Inflammatory macrophage treated with lipopolysaccharide for 4 hours (primary cell): ENCODE results near the gene FAM163A.
A peak's percentile ranks its signal among the peaks of the same experiment; 100 is the strongest.
"Not testable (repeated sequence)": the region's sequence is repeated elsewhere in the genome, so short reads cannot be mapped to it uniquely, and the experiment has no call there.

Experiments
- DNase-seq: peaks from one replicate; pipeline ENCODE4 v3.0.0-alpha.2; 2020

The FAM163A gene

DNA sequence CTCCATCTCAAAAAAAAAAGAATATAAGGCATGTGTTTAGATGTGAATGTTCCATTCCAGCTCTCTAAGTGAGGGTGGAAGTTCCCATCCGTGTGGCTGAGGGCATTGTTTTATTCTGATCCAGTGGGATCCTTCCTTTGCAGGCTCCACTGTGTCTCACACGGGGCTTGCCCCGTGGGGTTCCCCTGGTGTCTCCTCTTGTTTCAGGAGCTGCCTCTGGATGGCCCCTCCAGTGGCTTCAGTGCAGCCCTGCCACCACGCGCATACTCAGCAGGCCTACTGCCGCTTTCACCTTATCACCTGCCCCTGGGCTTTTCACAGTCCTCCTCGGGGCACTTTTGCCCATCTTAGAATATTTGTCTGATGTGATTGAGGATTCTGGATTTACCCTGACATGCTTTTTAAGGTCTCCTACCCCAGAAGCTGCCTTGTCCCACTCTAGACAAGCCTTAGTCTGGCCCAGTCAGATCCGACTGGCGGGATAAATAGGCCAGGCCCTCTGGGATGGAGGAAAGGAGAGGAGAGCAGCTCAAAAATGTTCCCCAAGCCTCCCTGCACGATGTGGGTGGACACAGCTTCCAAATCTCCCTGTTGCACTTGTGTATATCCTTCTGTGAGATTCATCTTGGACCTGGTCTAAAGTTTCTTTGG is 55.2 kb downstream of the FAM163A start:
- DNase-seq = no peak

DNA sequence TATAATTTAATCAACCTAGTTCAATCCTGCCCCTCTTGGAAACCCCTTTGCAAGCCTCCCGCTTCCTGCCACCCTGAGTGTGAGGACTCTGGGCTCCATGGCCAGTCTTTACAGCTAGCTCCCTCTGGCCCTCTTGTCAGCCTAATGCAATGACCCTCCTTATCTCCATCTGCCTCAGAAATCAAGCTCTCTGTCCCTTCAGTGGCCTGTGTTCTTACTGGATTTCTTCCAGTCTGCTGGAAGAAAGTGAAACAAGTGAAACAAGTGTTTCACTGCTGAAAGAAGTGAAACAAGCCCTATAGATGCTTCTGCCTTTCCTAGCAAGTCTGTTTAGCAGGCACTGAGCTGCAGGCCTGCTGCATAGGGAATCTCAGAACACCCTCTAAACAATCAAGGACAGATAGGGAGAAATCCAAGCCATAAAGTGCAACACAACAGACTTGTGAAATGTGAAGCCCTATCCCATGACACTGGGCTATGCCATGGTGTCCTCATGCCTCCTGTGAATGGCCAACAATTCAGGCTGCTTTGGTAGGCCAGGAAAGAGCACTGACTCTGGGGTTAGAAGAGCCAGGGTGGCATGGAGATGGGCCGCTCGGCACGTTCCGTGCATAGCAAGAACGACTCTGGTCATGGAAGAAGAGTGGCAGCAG is 55.9 kb downstream of the FAM163A start:
- DNase-seq = no peak

DNA sequence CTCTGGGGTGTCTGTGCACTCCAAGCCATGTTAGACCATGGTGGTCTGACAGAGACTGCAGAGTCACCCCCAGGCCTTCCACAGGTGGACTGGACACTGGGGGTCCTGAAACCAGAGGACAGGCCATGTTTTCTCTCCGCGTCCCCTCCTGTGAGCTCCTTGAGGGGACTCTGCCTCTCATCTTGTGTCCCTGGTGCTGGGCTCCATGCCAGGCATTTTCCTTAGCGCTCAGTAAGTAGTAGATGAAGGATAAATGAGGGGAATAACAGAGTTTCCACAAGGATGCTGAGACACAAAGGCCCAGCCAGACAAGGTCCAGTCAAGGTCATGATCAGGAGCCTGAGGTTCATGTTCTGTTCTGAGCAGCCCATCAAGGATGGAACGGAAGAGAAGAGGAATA is 57.4 kb downstream of the FAM163A start:
- no peak for DNase-seq

DNA sequence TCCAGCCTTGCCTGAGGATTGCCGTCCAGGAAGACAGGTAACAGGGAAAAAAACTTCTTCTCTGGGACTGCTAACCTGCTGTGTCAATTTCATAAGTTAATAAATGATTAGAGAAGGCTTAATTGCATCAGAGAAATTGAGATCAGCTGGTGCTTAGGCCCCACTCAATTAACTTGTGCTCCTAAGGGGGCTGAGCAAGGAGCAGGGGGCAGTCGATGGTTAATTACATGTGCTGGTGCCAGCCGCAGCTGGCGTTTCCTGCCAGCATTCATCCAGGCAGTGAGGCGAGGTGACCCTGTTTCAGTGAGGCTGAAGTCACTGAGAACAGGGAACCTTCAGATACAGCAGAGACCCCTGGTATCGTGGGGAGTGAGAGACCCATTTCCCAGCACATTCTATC is 60.0 kb downstream of the FAM163A start:
- no peak for DNase-seq

DNA sequence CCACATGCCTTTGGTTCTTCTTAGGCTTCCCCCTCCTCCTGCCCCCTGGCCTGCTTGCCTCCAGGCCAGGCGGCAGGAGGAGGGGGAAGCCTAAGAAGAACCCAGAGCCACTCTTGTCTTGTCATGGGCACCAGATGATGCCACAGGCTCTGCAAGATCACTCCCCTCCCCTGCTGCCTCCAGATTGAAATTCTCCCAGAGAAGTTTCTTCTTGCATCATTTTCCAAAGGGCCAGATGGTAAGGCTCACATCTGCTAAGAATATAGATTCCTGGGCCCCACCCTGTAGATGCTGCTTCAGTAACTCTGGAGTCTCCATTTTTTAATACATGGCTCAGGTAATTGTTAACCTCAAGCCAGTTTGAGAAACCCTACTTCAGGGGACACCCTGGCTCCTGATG is 60.8 kb downstream of the FAM163A start:
- no peak for DNase-seq

DNA sequence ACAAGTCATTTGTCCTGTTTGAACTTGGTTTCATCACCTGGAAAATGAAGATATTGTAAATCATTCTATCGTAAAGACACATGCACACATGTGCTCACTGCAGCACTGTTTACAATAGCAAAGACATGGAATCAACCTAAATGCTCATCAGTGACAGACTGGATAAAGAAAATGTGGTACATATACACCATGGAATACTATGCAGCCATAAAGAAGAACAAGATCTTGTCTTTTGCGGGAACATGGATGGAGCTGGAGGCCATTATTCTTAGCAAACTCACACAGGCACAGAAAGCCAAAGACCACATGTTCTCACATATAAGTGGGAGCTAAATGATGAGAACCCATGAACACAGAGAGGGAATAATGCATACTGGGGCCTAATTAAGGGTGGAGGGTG is 61.3 kb downstream of the FAM163A start:
- not testable (repeated sequence) for DNase-seq

DNA sequence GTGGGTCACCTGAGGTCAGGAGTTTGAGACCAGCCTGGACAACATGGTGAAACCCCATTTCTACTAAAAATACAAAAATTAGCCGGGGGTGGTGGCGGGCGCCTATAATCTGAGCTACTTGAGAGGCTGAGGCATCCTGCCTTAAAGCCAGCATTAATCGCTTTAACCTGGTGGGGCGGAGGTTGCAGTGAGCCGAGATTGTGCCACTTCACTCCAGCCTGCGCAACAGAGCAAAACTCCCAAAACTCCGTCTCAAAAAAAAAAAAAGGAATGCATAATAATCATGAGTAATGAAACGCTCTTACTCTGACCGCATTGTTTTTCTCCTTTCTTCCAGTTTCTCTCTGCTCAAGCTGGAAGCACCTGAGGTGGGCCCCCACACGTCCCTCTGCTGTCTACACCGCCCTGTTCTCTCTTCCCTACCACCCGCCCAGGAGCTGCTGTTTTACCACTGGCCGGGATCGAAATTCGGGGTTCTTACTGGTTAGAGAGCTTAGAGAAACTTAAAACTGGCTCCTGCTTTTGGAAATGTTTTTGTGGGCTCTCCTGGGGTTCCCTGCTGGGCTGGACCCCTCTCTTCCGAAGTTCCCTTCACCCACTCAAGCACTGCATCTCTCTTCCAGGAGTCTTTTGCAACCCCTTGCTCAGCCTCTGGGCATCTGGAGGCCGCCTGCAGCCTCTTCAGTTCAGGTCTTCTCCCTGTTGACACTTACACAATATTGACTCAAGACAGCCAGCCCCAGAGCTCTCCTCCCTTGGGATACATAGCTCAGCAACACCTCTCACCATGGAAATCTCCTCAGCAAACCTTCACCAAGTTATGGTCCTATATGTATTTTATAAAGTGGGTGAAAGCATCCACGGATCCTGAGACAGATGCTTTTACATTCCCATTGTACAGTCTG is 62.5 kb downstream of the FAM163A start:
- no peak for DNase-seq

DNA sequence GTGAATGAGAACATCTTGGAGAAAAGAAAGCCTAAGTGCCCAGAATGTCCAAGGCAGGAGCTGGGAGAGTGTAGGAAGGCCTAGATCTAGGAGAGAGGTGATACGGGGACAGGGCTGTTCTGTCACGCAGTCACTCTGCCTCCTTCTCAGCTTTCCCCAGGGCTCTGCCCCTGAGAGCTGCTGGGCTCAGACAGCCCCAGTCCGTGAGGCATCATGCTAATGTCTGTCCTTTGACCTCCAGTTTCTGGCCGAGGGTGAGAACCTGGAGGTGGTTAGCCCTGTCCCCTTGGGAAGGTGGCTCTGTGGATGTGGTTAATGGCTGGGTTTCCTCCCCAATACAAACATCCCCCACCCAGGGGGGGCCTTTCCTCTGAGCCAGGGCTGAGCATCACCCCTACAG is 63.2 kb downstream of the FAM163A start:
- DNase-seq = no peak

DNA sequence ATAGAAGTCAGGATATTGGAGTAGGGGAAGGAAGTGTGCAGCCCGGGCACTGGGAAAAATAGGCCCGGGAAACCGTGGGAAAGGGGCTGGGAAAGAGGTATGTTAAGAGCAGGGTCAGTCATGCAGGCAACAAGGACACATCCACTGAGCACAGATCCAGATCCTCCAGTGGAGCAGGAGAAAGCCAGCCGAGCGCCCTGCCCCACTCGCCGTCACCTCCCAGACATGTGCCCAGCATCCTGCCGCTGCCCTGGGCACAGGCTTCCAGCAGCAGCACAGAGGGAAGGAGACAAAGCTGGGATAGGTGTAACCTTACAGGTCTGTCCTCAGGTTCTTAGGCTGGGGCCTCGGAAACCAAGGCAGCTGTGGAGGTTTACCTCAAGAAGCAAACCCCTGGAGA is 64.2 kb downstream of the FAM163A start:
- no peak for DNase-seq

DNA sequence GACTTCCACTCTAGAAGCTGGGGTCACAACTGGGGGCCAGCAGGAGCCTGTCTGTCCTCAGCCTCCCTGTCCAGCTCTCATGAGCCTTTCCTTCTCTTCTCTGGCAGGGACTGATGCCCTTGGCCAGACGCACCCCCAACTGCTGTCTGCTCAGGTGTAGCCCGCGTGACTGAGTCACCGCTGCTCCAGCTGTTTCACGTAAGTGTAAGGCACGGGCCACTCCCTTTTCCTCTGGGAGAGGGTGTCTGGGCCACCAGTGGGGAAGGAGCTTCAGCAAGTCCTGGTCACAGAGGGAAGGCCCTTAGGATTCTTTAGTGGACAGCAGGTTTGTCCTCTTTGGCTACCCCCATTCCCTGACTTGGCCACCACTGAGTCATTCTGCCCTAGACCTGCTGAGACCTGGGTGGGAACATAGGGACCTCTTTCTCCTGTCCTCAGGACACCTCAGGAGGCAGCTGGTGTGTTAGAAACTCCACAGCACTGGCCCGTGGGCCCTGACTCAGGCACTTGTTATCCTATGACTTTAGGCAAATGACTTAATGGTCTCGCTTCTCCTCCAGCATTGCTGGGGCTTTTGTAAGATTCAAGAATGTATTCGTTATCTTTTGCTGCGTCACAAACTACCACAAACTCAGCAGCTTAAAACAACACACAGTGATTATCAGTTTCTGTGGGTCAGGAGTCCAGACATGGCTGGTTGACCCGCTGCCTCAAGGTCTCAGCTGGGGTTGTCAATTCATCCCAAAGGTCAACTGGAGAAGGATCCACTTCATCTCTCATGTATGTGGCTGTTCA is 64.8 kb downstream of the FAM163A start:
- DNase-seq = no peak

DNA sequence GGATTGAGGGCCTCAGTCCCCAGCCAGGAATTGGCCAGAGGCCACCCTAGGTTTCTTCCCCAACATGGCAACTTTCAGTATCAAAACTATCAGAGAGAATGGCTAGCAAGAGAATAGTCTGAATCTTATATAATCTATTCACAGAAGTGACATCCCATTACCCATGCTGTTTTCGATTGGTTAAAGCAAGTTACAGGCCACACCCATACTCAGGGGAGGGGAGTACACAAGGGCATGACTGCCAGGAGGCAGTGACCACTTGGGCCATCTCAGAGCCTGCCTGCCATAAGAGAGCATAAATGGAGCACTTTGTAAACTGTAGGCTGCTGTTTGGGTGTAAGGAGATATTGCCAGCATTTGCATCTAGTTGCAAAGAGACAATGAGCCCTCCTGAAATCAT is 65.4 kb downstream of the FAM163A start:
- no peak for DNase-seq

DNA sequence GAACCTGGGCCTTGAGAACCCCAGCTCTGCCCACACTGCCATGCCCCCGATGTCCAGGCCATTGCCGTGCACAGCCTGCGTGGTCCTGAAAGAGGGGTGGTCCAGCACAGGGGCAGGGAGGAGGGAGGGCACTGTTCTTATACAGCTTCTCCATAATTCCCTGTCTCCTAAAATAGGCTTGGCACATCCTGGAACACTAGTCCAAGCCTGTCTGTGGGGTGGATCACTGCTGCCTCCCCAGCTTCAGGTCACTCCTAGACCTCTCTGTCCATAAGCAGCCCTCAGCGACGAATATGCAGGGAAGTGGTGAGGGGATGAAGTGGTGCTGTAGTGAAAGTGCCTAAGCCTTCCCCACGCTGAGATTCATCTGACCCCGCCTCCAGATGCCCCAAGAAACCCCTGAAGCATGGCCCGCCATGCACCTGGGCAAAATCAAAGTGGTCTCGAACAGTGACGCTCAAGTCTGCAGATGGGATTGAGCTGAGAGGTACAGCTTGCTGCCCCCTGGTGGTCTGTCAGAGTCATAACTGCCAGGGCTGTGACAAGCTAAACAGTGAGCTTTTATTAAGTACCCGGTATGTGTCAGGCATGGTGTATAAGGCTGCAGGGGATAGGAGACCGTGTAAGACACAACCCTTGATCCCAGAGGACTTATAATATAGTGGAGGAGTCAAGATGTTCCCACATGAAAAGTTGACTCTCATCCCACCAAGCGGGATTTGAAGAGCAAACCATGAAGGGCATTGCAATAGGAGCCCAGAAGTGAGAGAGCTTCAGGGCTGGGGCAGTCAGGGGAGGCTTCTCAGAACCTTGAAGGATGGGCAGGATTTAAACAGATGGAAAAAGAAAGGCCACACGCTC is 66.6 kb downstream of the FAM163A start:
- DNase-seq = peak; percentile 62

DNA sequence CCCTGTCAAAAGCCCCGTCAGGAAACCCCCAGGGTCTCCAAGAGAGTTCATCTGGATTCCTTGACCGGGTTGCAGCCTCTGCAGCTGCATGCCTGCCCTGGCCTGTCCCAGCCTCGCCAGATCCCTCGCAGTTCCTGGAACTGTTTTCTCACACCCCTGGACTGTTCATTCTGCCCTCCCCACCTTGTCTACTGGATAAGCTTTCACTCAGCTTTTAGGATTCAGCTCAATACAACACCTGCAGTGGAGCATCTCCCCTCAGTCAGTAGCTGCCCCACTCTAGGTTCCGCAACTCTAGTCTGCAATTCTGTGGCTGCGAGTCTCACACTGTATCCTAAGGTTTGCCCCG is 67.2 kb downstream of the FAM163A start:
- no peak for DNase-seq

DNA sequence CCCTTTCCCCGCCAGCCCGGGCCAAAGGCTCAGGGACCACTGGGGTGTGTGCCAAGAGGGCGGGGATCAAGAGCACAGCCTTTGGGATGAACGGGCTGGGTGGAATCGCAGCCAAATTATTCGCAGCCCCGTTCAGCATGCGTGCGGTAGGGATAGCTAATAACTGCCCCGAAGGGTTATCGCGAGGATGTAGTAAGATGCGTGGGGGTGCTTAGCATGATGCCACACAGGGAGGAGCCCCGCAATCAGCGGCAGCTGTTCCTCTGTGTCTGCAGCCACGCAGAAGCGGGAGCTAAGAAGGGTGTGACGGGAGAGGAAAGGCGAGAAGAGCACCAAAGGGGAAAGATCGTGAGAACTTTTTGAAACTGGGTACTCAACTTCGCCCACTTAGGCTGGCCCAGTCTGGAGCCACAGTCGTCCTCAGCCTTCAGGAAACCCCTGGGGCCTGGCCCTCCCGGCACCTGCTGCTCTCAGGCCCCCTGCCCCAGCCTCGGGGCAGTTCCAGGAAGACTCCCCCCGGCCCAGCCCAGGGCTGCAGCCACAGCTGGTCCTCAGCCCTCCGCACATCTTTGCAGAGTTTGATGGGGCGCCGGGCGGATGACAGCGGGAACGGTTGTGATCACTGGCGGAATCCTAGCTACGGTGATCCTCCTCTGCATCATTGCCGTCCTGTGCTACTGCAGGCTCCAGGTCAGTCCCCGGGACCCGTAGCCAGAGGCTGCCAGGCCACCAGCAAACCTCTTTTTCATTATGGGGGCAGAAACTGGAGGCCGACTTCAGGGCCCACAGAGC is 69.6 kb downstream of the FAM163A start:
- DNase-seq = no peak

DNA sequence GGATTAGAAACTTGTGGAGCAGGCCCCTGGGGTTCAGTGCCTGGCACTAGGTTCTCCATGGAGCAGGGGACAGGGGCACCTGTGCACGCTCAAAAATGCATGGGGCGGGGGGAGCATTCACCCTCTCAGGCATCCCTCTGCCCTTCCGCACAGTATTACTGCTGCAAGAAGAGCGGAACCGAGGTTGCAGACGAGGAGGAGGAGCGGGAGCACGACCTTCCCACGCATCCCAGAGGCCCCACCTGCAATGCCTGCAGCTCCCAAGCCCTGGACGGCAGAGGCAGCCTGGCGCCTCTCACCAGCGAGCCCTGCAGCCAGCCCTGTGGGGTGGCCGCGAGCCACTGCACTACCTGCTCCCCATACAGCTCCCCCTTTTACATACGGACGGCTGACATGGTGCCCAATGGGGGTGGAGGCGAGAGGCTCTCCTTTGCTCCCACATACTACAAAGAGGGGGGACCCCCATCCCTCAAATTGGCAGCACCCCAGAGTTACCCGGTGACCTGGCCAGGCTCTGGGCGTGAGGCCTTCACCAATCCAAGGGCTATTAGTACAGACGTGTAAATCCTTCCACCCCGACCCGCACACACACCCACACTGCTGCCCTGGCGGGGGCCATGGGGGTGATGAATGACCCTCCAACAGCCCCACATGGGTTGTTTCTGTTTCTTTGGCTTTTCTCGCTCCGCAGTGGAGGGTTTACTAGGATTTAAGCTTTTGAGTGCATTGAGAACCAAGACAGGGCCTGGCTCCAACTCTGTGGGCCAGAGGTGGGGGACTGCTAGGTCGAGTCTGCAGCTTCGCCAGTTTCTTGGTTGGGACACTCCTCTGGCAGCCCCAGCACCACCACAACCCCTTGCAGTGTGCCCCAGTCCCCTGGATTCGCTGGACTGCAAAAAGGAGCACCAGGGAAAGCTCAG is 70.8 kb downstream of the FAM163A start:
- DNase-seq = no peak

DNA sequence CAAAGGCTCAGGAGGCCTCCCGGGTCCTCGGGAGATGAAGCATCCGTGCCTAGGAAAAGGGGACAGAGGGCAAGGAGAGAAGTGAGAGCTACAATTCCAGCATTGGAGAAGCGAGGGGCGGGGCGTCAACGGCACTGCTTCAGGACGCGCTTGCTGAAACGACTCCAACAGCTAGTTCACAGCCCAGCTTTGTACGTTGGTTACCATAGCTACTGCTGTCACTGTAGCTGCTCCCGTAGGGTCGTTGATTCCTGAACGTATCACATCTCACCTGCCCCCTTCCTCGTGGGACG is 71.4 kb downstream of the FAM163A start:
- no peak for DNase-seq

DNA sequence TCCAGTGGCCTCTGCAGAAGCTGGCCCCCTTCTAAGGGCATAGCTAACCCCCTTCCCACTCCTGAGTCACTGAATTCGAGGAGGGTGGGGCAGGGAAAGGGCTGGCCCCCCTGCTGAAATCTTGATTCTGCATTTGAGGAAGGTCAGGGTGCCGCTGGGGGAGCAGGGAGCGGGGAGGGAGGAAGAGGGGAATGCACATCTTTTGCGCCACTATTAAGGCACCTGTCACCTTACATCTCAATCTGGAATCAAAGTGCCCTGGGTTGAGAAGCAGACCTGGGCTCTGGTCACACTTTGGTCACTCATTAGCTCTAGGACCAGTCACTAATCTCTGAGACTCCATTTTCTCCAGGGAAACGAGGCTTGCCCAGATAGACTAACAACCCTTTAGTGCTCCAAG is 72.5 kb downstream of the FAM163A start:
- DNase-seq = no peak

DNA sequence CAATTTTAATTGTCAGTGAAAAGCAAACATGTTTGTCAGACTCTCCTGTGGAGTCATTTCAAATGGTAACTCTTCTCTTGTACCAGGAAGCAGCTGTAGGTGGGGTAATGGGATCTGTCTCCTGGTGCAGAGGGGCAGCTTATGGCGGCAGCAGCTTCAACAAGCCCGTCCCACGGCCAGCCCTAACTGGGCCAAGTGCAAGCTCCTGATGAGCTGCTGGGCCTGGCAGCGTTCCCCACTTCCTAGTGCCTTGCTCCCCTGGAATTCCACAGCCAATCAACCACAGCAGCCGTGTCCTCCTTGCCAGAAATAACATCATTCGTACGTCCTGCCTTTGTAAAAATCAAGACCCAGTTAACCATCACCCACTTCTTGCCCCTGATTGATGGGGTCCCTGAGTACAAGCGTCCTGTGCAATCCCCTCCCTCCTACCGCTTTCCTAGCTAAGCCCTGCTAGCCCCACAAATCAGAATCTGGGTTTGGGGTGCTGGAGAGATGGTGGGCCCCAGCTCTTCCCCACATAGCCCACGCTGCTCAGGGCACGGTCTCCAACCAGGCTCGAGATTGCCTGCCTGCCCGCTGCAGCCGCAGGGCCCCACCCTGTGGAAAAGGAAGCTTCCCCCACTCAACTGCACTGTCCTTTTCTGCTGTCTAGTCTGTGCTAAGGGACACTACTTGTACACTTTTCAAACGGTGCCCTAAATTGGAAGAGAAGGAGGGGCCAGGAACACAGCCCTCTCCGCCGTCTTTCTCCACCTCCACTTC is 73.3 kb downstream of the FAM163A start:
- no peak for DNase-seq

DNA sequence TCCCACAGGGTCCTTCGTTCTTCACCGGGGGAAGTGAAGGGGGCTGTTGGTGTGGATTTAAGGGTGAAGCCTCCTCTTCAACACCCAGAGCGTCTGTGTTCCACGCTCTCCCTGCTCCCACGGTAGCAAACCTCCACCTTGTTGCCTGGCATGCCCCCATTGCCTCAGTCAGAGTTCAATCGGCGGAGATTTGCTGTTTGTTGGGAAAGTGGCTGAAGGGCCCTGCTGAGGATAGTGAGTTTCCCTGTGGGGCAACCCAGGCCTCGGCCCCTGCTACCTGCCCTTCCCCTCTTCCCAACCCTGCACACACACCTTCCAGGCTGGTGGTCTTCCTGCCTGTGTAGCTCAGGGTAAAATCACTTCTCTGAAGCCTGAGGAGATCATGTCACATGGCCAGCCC is 74.0 kb downstream of the FAM163A start:
- no peak for DNase-seq

DNA sequence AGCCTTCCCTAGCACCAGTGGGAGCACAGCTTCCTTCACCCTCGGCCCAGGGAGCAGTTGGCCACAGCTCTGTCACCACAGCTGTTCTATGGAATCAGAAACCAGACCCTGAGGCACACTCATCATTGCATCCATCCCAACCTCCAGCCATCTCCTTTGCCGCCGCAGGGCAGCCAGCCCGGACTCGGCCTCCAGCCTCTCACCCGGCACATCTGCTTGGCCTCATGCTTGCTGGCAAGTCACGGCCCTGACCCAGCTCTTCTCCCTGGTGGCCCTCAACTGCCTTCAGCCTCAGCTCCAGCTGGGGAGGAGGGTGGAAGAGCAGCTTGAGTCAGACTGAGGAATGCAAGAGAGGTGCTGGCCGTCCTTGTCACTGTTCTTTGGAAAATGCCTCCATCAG is 74.7 kb downstream of the FAM163A start:
- no peak for DNase-seq
